ENCODE results near the gene SLC35E2B.

Gene SLC35E2B

DNA sequence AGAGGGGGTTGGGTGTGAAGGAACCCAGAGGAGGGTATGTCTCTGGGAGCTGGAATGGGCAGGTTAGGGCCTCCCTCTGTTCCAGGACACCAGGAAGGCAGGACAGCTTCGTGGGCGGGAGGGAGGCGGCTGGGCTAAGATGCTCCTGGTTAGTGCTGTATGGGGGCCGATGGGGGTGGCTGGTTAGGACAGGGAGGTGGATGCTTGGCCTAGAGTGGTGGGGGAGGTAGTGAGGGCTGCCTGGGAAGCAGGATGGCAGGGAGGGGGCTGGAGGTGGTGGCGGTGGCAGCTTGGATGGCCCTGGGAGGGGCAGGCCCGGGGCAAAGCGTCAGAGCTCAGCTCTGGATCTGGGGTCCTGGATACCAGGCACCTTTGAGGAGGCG is 66.8 kb downstream of the SLC35E2B start:
- TF ChIP-seq, protein P1, sequence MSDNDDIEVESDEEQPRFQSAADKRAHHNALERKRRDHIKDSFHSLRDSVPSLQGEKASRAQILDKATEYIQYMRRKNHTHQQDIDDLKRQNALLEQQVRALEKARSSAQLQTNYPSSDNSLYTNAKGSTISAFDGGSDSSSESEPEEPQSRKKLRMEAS (IDR thresholded peaks at IDR 0.05; ENCODE audit: low read depth, low read length): no peak
- no peak for TF ChIP-seq MYC (IDR thresholded peaks at IDR 0.05; ENCODE audit: low read depth, low read length)
- no peak for DNase-seq (ENCODE audit: low read depth)
- H3K4me3 ChIP-seq (ENCODE audit: low read depth, low read length): no peak overlapping the region

- H3K4me3 ChIP-seq (ENCODE audit: low read depth, low read length): no peak overlapping the region
- no peak for DNase-seq (ENCODE audit: low read depth)
- TF ChIP-seq MYC (IDR thresholded peaks at IDR 0.05; ENCODE audit: low read depth, low read length): no peak
- TF ChIP-seq POLR2A (IDR thresholded peaks at IDR 0.05; ENCODE audit: extremely low read depth, insufficient read length): no peak
- no peak for TF ChIP-seq CTCF (IDR thresholded peaks at IDR 0.05; ENCODE audit: low read depth, low read length)
- TF ChIP-seq, protein P1 (IDR thresholded peaks at IDR 0.05; ENCODE audit: low read depth, low read length): no peak
These were observed 67.2 kb downstream of the SLC35E2B start for GRCh38 chr1:1625404-1625775.

DNA sequence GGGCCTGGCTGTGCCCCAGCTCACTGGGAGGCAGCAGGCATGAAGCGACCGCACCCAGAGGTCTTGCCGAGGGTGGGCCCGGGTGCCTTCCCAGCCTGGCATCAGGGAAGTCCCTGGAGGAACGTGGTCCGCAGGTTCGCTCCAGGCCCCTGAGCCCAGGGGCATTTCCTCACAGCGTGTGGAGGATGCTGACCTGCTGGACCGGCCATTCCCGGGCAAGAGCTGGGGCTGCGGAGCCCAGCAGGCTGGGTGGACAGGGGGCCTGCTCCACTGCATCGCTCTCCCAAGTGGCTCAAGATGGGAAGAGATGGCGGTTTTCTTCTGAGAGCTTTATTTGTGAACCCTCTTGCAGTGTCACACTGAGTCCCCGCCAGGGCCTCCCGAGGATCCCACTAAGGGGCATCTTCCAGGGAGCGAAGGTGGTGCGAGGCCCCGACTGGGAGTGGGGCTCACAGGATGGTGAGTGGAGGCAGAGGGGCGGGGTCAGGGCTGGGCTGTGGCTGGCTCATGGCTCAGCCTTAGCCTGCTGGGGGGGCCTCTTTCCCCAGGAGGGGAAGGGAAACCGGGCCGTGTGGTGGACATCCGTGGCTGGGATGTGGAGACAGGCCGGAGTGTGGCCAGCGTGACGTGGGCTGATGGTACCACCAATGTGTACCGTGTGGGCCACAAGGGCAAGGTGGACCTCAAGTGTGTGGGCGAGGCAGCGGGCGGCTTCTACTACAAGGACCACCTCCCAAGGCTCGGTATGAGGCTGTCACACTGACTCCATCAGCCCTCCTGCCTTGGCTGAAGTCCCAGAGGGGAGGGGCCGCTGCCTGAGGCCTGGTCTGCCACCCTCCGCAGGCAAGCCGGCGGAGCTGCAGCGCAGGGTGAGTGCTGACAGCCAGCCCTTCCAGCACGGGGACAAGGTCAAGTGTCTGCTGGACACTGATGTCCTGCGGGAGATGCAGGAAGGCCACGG is 67.9 kb downstream of the SLC35E2B start:
- DNase-seq (ENCODE audit: low read depth): no peak
- TF ChIP-seq POLR2A (IDR thresholded peaks at IDR 0.05; ENCODE audit: extremely low read depth, insufficient read length) (no peak), MYC (IDR thresholded peaks at IDR 0.05; ENCODE audit: low read depth, low read length) (no peak), CTCF (IDR thresholded peaks at IDR 0.05; ENCODE audit: low read depth, low read length) (no peak)
- TF ChIP-seq, protein P1 (IDR thresholded peaks at IDR 0.05; ENCODE audit: low read depth, low read length): no peak
- H3K4me3 ChIP-seq (ENCODE audit: low read depth, low read length): no peak overlapping the region

- TF ChIP-seq, protein P1 (IDR thresholded peaks at IDR 0.05; ENCODE audit: low read depth, low read length): no peak
- DNase-seq (ENCODE audit: low read depth): no peak
- no peak overlapping the region for H3K4me3 ChIP-seq (ENCODE audit: low read depth, low read length)
These were observed 68.8 kb downstream of the SLC35E2B start for GRCh38 chr1:1623631-1624442.

- H3K4me3 ChIP-seq (ENCODE audit: low read depth, low read length): no peak overlapping the region
- no peak for DNase-seq (ENCODE audit: low read depth)
- TF ChIP-seq, protein P1 (IDR thresholded peaks at IDR 0.05; ENCODE audit: low read depth, low read length): no peak
- TF ChIP-seq POLR2A (IDR thresholded peaks at IDR 0.05; ENCODE audit: extremely low read depth, insufficient read length) (no peak), MYC (IDR thresholded peaks at IDR 0.05; ENCODE audit: low read depth, low read length) (no peak), CTCF (IDR thresholded peaks at IDR 0.05; ENCODE audit: low read depth, low read length) (no peak)
These were observed 69.4 kb downstream of the SLC35E2B start for GRCh38 chr1:1623181-1623630.

GRCh38 chr1:1622788-1623094 is 69.9 kb downstream of the SLC35E2B start:
- H3K4me3 ChIP-seq (ENCODE audit: low read depth, low read length): no peak overlapping the region
- no peak for DNase-seq (ENCODE audit: low read depth)
- no peak for TF ChIP-seq POLR2A (IDR thresholded peaks at IDR 0.05; ENCODE audit: extremely low read depth, insufficient read length)

All from NB4 (cell line).